ENCODE measurements around the gene SLC38A10. TPM values are rescaled to one million over a fixed set of nuclear protein-coding genes. Genes with fewer than 3 reads are reported as not detected.

The SLC38A10 gene
- total RNA-seq, 1 experiment from 2014 or later: 43.8 TPM

- no peak overlapping the region for H2BK12ac ChIP-seq (ENCODE audit: insufficient read length, low read depth, low read length)
- no peak overlapping the region for H2BK120ac ChIP-seq (ENCODE audit: low read depth, low read length, poor library complexity, severe bottlenecking)
- Mint-ChIP-seq H3K4me3 (no peak overlapping the region), H3K27me3 (ENCODE audit: low read depth) (no peaks in the 10 kb centered on the region), H3K36me3 (ENCODE audit: insufficient read depth in 1 of 3, low read depth in 3 of 3) (peaks cover 0 to 33% (median 6%) of the 10 kb centered on the region in 3 experiments; a peak in 4 of 7 replicates), H3K4me1 (peaks cover 3 to 4% of the 10 kb centered on the region in 2 experiments; a peak in 1 of 4 replicates), H3K27ac (no peak overlapping the region), H3K9me3 (no peaks in the 10 kb centered on the region)
- no peak overlapping the region for H3K4me2 ChIP-seq (ENCODE audit: insufficient read depth, insufficient read length, low read length)
- TF ChIP-seq, protein P1, sequence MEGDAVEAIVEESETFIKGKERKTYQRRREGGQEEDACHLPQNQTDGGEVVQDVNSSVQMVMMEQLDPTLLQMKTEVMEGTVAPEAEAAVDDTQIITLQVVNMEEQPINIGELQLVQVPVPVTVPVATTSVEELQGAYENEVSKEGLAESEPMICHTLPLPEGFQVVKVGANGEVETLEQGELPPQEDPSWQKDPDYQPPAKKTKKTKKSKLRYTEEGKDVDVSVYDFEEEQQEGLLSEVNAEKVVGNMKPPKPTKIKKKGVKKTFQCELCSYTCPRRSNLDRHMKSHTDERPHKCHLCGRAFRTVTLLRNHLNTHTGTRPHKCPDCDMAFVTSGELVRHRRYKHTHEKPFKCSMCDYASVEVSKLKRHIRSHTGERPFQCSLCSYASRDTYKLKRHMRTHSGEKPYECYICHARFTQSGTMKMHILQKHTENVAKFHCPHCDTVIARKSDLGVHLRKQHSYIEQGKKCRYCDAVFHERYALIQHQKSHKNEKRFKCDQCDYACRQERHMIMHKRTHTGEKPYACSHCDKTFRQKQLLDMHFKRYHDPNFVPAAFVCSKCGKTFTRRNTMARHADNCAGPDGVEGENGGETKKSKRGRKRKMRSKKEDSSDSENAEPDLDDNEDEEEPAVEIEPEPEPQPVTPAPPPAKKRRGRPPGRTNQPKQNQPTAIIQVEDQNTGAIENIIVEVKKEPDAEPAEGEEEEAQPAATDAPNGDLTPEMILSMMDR (conservative IDR thresholded peaks at IDR 0.05): no peak
- no peak overlapping the region for H3K4ac ChIP-seq (ENCODE audit: low read depth, low read length)
- H2AK5ac ChIP-seq (ENCODE audit: insufficient read length, low read length): no peak overlapping the region
- H3K9ac ChIP-seq (ENCODE audit: extremely low read depth, insufficient read length, low read length): no peak overlapping the region
- no peak overlapping the region for H2BK15ac ChIP-seq (ENCODE audit: low read depth, low read length)
- no peak for DNase-seq
- H3K56ac ChIP-seq (ENCODE audit: insufficient read length, low read depth, low read length): no peak overlapping the region
- no peak overlapping the region for H3K23ac ChIP-seq (ENCODE audit: insufficient read length, low read depth, low read length)
- no peaks in the 10 kb centered on the region for H3K9me3 ChIP-seq (ENCODE audit: control insufficient read depth, low read depth, low read length)
- H3K23me2 ChIP-seq (ENCODE audit: insufficient read length, low read depth, low read length, poor library complexity, severe bottlenecking): no peaks in the 10 kb centered on the region
- no CpG with 5 or more reads among the region's 16 CpGs for WGBS (ENCODE audit: extremely low coverage, insufficient read length, low lambda C conversion rate)
- H3K27me3 ChIP-seq (ENCODE audit: insufficient read depth, low read length): no peaks in the 10 kb centered on the region
- no peak overlapping the region for H3K14ac ChIP-seq (ENCODE audit: insufficient read depth, low read length)
- no peaks in the 10 kb centered on the region for H3K4me1 ChIP-seq (ENCODE audit: insufficient read depth, low read length)
- no peak overlapping the region for H3K27ac ChIP-seq (ENCODE audit: insufficient read length, low read depth, low read length)
- H2AFZ ChIP-seq (ENCODE audit: low read length): no peak overlapping the region
- H2BK20ac ChIP-seq (ENCODE audit: low read depth, low read length, poor library complexity, severe bottlenecking): no peak overlapping the region
- no peaks in the 10 kb centered on the region for H3K79me1 ChIP-seq (ENCODE audit: insufficient read depth, low read depth, low read length, poor library complexity, severe bottlenecking)
- no peak overlapping the region for H2BK5ac ChIP-seq (ENCODE audit: insufficient read length, low read length)
- H3T11ph ChIP-seq (ENCODE audit: low read length): no peak overlapping the region
- no peak overlapping the region for H4K8ac ChIP-seq (replicated peaks; ENCODE audit: insufficient read length, low read depth, low read length)
- H4K20me1 ChIP-seq (ENCODE audit: control insufficient read depth, insufficient read depth, insufficient read length): no peaks in the 10 kb centered on the region
- no peak overlapping the region for H3K18ac ChIP-seq (ENCODE audit: insufficient read length, low read depth, low read length)
- no peak overlapping the region for H4K91ac ChIP-seq (ENCODE audit: insufficient read length, low read depth, low read length)
- H3K79me2 ChIP-seq (ENCODE audit: insufficient read depth, low read length): no peaks in the 10 kb centered on the region; the same call in 1 of the 2 replicates
- H4K5ac ChIP-seq (ENCODE audit: insufficient read length, low read depth, low read length): no peak overlapping the region
Observed at GRCh38 chr17:81209141-81209540, 86.0 kb downstream of the SLC38A10 start.

All from H9 (cell line).